DMS53 treated with DMSO at 0.1 percent for 48 hours (cell line): Measurements from ENCODE around the gene NCK1.
"Not testable (repeated sequence)": the region's sequence is repeated elsewhere in the genome, so short reads cannot be mapped to it uniquely, and the experiment has no call there.

Experiments used
- DNase-seq: peaks from one replicate; lab custom pipeline; 2025; ENCODE audit not compliant: unreplicated experiment; lab: John Stamatoyannopoulos, UW

The NCK1 gene

DNA sequence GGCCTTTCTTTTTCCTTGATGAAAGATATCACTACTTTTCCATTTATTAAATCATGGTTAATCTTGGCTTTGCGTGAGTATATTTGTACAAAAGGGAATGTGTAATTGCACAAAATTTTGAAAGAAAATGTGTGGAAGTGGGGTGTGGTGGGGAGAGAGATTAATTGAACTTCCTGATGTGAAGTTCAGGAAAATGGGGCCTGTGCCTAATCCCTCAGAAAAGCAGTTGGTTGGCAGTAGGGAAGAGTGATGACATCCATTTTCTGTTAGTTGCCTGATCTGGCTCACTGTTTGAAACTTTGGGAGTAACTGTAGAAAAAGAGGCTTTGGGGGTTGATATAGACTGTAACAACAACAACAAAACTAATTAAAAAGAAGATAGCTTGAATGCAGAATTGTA lies 85.0 kb downstream of the NCK1 start:
- DNase-seq, result no peak

GRCh38 chr3:136947477-136947876 lies 85.5 kb downstream of the NCK1 start:
- no peak for DNase-seq

- no peak for DNase-seq
Observed at GRCh38 chr3:136949146-136949545, 87.1 kb downstream of the NCK1 start.

GRCh38 chr3:136949708-136950107 lies 87.7 kb downstream of the NCK1 start:
- no peak for DNase-seq

DNA sequence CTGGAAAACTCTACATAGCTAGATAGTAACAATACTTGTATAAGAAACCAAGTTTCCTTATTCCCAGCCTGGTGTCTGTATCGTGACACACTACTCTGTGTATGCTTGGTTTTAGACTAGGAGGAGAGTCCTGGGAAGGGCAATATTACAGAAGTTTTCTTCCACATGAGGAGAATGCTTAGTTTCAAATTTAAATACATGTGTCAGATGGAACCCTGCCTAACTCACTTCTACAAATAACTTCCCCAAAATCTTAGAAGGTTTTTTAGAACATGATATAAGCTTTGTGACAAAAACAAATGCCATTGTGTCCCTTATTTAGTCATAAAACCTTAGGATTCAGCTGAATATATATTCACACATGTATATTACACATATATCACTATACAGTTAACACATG lies 88.6 kb downstream of the NCK1 start:
- DNase-seq, result no peak

GRCh38 chr3:136952292-136952691 lies 90.3 kb downstream of the NCK1 start:
- DNase-seq, result no peak

DNA sequence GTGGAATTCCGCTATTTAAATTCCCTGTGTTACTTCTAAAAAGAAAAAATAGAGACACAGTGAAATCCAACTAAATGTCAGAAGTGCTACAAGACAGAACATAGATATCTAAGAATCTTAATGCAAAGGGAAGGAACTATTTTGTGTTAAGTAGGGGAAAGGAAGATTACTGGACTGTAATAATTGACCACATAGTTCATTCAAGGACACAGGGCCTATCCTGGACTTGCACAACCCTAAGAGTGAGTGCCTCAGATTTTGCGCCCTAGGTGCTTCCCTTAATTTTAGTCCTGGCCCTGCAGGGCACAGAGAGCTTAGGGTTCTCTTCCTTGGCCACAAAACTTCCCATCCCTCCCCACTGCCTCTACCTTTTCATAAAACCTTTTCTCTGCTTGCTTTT lies 92.2 kb downstream of the NCK1 start:
- no peak for DNase-seq

DNA sequence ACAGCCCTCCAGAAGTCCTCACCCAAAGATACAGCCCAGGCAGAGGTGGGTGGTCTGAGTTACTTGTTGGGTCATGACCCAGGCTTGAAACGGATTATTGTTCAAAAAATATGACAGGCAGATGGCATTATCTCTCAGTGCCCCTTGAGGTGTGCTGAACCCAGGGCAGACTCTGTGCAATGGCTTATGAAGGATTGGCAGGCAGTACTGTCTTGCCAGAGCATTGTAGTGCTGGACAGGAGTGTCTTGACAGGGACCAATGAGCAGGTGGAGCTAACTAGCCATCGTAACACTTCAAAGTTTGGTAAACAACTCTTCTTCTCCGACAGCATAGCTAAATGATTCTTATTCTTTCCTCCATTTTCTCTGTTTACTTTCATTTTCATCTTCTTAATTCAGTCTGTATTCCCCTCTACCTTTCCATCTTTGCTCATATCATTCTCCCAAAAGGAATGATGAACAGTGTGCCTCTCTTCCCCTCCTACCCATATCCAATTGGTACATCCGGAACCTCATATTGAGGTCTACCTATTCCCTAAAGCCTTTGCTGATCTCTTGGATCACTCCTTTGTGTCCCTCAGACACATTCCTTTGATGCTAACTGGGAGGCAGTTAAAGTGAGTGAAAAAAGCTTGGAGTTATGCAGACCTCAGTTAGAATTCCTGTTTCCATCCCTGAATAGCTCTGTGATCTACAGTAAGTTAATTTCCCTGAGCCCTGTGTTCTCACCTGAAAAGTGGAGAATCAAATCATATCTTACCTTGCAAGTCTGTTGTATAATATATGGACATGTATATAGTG lies 93.2 kb downstream of the NCK1 start:
- no peak for DNase-seq

- no peak for DNase-seq
Observed at GRCh38 chr3:136955813-136956212, 93.8 kb downstream of the NCK1 start.

DNA sequence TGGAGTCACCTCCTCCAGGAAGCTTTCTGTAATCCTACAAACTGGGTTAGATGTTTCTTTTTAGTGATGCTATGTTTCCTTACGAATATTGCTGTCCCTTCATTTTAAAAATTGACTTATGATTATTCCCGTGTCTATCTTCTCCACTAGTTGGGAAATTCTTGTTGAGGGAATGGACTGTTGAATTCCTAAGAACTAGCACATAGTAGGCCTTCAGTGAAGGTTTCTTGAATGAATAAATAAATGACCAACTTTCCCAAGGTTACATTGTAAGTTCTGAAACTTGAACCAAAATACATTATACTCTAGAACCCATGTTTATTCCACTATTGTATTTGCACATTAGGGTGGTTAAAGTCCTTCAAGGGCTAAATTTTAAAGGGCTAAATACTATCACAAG lies 95.0 kb downstream of the NCK1 start:
- DNase-seq, result no peak

DNA sequence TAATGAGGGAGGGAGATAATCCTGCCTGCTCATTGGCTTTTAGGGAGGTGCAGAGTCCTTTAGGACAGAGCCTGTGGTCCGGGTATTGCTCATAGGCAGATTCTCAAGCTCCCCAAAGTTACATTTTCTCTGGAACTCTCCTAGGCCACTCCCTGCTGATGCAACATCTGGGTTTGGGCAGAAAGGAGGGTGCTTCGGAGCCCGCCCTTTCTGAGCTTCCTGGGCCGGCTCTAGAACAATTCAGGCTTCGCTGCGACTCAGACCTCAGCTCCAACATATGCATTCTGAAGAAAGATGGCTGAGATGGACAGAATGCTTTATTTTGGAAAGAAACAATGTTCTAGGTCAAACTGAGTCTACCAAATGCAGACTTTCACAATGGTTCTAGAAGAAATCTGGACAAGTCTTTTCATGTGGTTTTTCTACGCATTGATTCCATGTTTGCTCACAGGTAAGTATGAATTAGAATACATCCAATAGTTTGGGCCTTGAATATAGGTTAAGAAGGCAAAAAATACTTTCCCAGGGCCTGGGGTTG lies 95.8 kb downstream of the NCK1 start, which contains the start of gene IL20RB:
TSS of gene IL20RB (plus strand) at position 233 of the 538 bp plus-strand sequence. CDS start at position 364, 131 bp downstream.
- DNase-seq, result no peak

GRCh38 chr3:136958939-136959338 lies 96.9 kb downstream of the NCK1 start:
- no peak for DNase-seq

DNA sequence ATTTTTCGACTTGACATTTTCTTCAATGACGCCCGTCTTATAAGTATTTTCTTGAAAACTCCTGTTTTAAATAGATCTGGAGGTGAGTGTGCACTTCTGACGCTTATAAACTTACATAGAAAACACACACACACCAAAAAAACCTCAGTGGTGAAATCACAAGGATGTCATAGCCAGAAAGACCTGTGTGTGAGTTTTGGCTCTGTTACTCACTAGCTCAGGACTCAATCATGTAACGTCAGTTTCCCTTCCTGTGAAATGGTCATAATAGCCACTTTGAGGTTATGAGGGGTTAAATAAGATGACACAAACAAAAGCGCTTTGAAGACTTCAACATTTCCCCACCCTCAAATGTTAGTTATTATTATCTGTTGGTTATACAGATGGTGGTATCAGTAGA lies 97.6 kb downstream of the NCK1 start:
- no peak for DNase-seq

- no peak for DNase-seq
Observed at GRCh38 chr3:136960838-136961836, 99.1 kb downstream of the NCK1 start.

DNA sequence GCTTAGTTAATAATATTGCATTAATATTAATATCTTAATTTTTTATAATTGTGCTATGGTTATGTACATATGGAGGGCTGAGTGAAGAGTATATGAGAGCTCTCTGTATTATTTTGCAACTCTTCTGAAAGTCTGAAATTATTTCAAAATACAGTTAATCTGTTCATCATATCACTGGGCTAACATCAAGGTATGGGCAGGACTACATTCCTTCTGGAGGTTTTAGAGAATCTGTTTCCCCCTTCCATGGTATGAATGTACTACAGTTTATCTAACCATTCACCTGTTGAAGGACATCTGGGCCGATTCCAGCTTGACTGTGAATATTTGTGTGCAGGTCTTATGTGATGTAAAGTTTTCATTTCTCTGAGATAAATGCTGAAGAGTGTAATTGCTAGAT lies 100.9 kb downstream of the NCK1 start:
- DNase-seq, result no peak

DNA sequence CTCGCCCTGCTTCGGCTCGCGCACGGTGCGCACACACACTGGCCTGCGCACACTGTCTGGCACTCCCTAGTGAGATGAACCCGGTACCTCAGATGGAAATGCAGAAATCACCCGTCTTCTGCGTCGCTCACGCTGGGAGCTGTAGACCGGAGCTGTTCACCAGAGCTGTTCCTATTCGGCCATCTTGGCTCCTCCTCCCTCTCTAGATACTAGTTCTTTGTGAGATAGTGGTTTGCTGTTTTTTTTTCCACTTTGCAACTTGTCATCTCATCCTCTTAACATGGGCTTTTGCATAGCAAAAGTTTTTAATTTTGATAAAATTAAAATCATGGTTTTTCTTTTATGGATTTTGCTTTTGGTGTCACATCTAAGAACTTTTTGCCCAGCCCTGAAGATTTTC lies 107.5 kb downstream of the NCK1 start:
- not testable (repeated sequence) for DNase-seq

GRCh38 chr3:136973352-136973751 lies 111.3 kb downstream of the NCK1 start:
- no peak for DNase-seq

- DNase-seq, result no peak
Observed at GRCh38 chr3:136974670-136975069, 112.7 kb downstream of the NCK1 start.

DNA sequence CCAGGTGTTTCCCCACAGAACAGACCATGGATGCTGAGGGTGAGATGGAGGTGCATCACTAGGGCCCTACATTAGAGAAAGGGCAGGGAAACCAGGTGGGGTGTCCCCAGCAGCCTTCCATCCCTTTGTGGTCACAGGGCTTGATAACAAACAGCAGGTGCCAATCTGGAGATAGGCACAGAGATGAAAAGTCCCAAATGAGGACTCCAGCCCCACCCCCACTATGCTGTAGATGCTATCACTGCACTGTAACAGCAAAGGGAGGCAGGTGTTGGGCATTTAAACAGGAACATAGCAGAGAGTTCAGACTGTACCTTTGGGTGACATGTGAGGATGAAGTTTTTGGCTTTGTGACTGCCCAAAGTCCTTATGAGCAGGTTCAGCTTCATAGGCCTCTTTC lies 117.2 kb downstream of the NCK1 start:
- DNase-seq, result no peak

DNA sequence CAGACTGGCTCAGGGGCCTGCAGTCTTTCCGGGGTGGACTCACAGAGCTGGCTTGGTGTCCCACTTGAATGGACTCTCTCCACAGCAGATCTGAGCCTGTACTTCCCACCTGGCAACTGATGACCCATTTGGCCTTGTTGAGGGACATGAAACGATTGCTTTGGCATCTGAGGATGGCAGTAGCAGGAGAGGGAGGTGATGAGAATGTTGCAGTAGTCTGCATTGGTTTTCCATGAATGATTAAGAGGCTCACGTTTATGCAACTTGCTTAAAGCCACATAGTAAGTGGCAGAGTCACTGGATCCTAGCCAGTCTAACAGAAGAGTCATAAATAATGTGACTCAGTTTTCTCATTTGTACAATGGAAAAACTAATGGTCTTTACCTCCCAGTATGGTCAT lies 117.7 kb downstream of the NCK1 start:
- no peak for DNase-seq

DNA sequence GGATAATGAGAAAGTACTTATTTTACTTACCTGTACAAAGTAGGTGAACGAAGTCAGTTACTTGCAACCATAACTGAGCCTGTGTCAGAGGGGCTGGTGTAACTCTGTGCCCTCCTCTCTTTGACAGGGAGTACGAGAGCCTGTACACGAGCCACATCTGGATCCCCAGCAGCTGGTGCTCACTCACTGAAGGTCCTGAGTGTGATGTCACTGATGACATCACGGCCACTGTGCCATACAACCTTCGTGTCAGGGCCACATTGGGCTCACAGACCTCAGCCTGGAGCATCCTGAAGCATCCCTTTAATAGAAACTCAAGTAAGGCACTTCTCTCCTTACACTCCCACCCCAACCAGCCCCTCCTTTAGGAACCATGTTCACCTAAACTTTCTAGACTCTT lies 120.0 kb downstream of the NCK1 start:
- no peak for DNase-seq
